ENCODE data around the gene AMD1. TPM values are rescaled to one million over a fixed set of nuclear protein-coding genes. Genes with fewer than 3 reads are reported as not detected.
"Not testable (repeated sequence)": the region's sequence is repeated elsewhere in the genome, so short reads cannot be mapped to it uniquely, and the experiment has no call there.

Gene AMD1
- polyA plus RNA-seq, 2 of the 4 experiments (the other 2 are of a cell fraction): 89.2 to 147 TPM

- ATAC-seq; DNase-seq (ENCODE audit: low read depth in 1 of 2, low spot score in 1 of 2): not testable (repeated sequence)
- WGBS (ENCODE audit: missing lambda C conversion rate): 52% methylated on average over 2 of the region's 5 CpGs
Observed at GRCh38 chr6:110835751-110836150, 38.8 kb upstream of the AMD1 start.

GRCh38 chr6:110841266-110841665 lies 33.3 kb upstream of the AMD1 start:
- TF ChIP-seq NPAS2 (CRISPR knock-in tag; IDR thresholded peaks at IDR 0.05; ENCODE audit: borderline replicate concordance) (no peak), SREBF2 (IDR thresholded peaks at IDR 0.05) (no peak), REST (IDR thresholded peaks at IDR 0.05) (no peak), RNF2 (IDR thresholded peaks at IDR 0.05; ENCODE audit: borderline replicate concordance, low read depth) (no peak), PHF8 (IDR thresholded peaks at IDR 0.05; ENCODE audit: borderline replicate concordance, low read depth) (no peak), EHF (CRISPR knock-in tag; IDR thresholded peaks at IDR 0.05) (no peak), USF2 (IDR thresholded peaks at IDR 0.05) (no peak)
- Histone ChIP-seq H3K4me1 (no peaks in the 10 kb centered on the region), H3K4me2 (no peak overlapping the region), H3K4me3 (no peak overlapping the region), H3K9me3 (no peaks in the 10 kb centered on the region), H3K27ac (no peak overlapping the region)
- WGBS (ENCODE audit: missing lambda C conversion rate): 91% methylated on average over 6 of the region's 6 CpGs
- CTCF ChIA-PET: no interaction called here
- ATAC-seq (no peak), FAIRE-seq (no peak), DNase-seq (ENCODE audit: low read depth in 1 of 2, low spot score in 1 of 2) (no peak)
- POLR2A ChIA-PET: no interaction called here

More at GRCh38 chr6:110835751-110836150, 38.8 kb upstream of the AMD1 start:
- FAIRE-seq, H3K4me1 ChIP-seq, H3K4me2 ChIP-seq, CTCF ChIA-PET, H3K4me3 ChIP-seq, H3K27ac ChIP-seq, H3K9me3 ChIP-seq: not testable (repeated sequence)
- 0 out of 4 replicates have a peak, but pooled peaks of 1 of the 2 experiments have one; percentile 27 for TF ChIP-seq CEBPB (IDR thresholded peaks at IDR 0.05)
- POLR2A ChIA-PET: interaction anchor here (0.6 to 1.0 kb wide), 3 partner anchors 21 to 153 kb away, joined by 3 read pairs; partner anchors contain the start of gene CDK19

GRCh38 chr6:110849781-110850180 lies 24.8 kb upstream of the AMD1 start:
- no peak for FAIRE-seq
- ChIA-PET POLR2A (interaction anchor here (1.8 kb wide), 1 partner anchor 25 kb away, joined by 5 read pairs; the partner anchor contains the start of gene AMD1), CTCF (no interaction called here)
- Histone ChIP-seq H3K4me3 (no peak overlapping the region), H3K9me3 (no peaks in the 10 kb centered on the region), H3K27ac (no peak overlapping the region), H3K4me1 (no peaks in the 10 kb centered on the region), H3K4me2 (no peak overlapping the region)
- ATAC-seq: no peak
- 50% methylated on average over 4 of the region's 4 CpGs for WGBS (ENCODE audit: missing lambda C conversion rate)
- no peak for DNase-seq (ENCODE audit: low read depth in 1 of 2, low spot score in 1 of 2)
- no peak for TF ChIP-seq ESRRA (IDR thresholded peaks at IDR 0.05; ENCODE audit: borderline replicate concordance, low read length)
- TF ChIP-seq BCL3 (IDR thresholded peaks at IDR 0.05): no peak
- no peak for TF ChIP-seq EP300 (IDR thresholded peaks at IDR 0.05)
- TF ChIP-seq RAD21 (conservative IDR thresholded peaks at IDR 0.05 in 1 of 2, IDR thresholded peaks at IDR 0.05 in 1 of 2): no peak
- no peak for TF ChIP-seq HOXB5 (CRISPR knock-in tag; IDR thresholded peaks at IDR 0.05)
- no peak for TF ChIP-seq CHD4 (IDR thresholded peaks at IDR 0.05; ENCODE audit: borderline replicate concordance)
- TF ChIP-seq GATA3 (IDR thresholded peaks at IDR 0.05; ENCODE audit: borderline replicate concordance): no peak
- no peak for TF ChIP-seq CTCF (IDR thresholded peaks at IDR 0.05)
- no peak for TF ChIP-seq RFX5 (IDR thresholded peaks at IDR 0.05)
- no peak for TF ChIP-seq ZFP36 (IDR thresholded peaks at IDR 0.05; ENCODE audit: borderline replicate concordance, partially characterized antibody)
- TF ChIP-seq MAZ (IDR thresholded peaks at IDR 0.05; ENCODE audit: borderline replicate concordance, low read depth, low read length): no peak
- no peak for TF ChIP-seq CEBPB (IDR thresholded peaks at IDR 0.05)
- TF ChIP-seq JUNB (IDR thresholded peaks at IDR 0.05): no peak
- no peak for TF ChIP-seq TP53 (CRISPR knock-in tag; IDR thresholded peaks at IDR 0.05)
- TF ChIP-seq REST (IDR thresholded peaks at IDR 0.05): no peak
- TF ChIP-seq RNF2 (IDR thresholded peaks at IDR 0.05; ENCODE audit: borderline replicate concordance, low read depth): no peak
- no peak for TF ChIP-seq PHF8 (IDR thresholded peaks at IDR 0.05; ENCODE audit: borderline replicate concordance, low read depth)

Data from A549 (cell line).